ENCODE data around the gene RASL11A.

Gene RASL11A

DNA sequence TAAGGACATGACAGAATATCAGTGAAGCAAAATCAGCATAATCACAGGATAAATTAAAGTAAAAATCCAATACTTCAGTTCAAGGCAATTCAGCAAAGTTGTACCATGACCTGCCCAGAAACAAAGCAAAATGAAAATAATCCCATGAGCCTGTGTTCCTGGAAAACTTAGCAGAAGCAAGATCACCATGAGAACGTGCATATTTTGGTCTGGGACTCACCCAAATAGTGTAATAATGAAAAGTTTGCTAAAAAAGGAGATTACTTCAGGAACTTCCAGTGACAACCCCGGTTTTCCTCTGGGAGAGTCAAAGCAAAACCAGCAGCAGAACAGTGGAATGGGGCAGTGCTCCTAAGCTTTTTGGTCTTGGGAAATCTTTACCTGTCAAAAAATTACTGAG is 34.2 kb upstream of the RASL11A start:
- Histone ChIP-seq H3K9ac (ENCODE audit: low read length) (no peak overlapping the region), H3K27me3 (replicated peaks; ENCODE audit: insufficient read depth, low read length) (no peaks in the 10 kb centered on the region), H3K36me3 (replicated peaks; ENCODE audit: insufficient read depth, low read length) (no peaks in the 10 kb centered on the region), H2AFZ (ENCODE audit: low read length) (no peak overlapping the region), H3K4me2 (ENCODE audit: low read depth, low read length) (no peak overlapping the region), H3K27ac (ENCODE audit: low read length) (no peak overlapping the region), H3K79me2 (ENCODE audit: low read length) (no peaks in the 10 kb centered on the region), H4K20me1 (ENCODE audit: insufficient read depth, low read length) (no peaks in the 10 kb centered on the region), H3K9me2 (replicated peaks; ENCODE audit: insufficient read depth, low read length) (no peaks in the 10 kb centered on the region), H3K4me3 (ENCODE audit: low read length) (no peak overlapping the region), H3K9me3 (replicated peaks; ENCODE audit: insufficient read depth, low read length) (no peaks in the 10 kb centered on the region), H3F3A (ENCODE audit: insufficient read depth, low read length) (no peaks in the 10 kb centered on the region), H3K4me1 (ENCODE audit: low read length) (no peaks in the 10 kb centered on the region)
- TF ChIP-seq EZH2phosphoT487 (IDR thresholded peaks at IDR 0.05; ENCODE audit: low read length) = no peak
- TF ChIP-seq CTCF (IDR thresholded peaks at IDR 0.05; ENCODE audit: low read length) = no peak
- no peak for TF ChIP-seq EZH2 (optimal IDR thresholded peaks at IDR 0.05; ENCODE audit: low read depth, low read length)
- DNase-seq = no peak

- H3K9me3 ChIP-seq (replicated peaks; ENCODE audit: insufficient read depth, low read length) = no peaks in the 10 kb centered on the region
- no peaks in the 10 kb centered on the region for H3F3A ChIP-seq (ENCODE audit: insufficient read depth, low read length)
- H3K4me1 ChIP-seq (ENCODE audit: low read length) = no peaks in the 10 kb centered on the region
- H3K27me3 ChIP-seq (replicated peaks; ENCODE audit: insufficient read depth, low read length) = no peaks in the 10 kb centered on the region
- H3K4me2 ChIP-seq (ENCODE audit: low read depth, low read length) = no peak overlapping the region
- no peak overlapping the region for H3K27ac ChIP-seq (ENCODE audit: low read length)
- no peak for DNase-seq
- no peak overlapping the region for H2AFZ ChIP-seq (ENCODE audit: low read length)
- H3K36me3 ChIP-seq (replicated peaks; ENCODE audit: insufficient read depth, low read length) = no peaks in the 10 kb centered on the region
- no peak overlapping the region for H3K9ac ChIP-seq (ENCODE audit: low read length)
- H4K20me1 ChIP-seq (ENCODE audit: insufficient read depth, low read length) = no peaks in the 10 kb centered on the region
- no peak overlapping the region for H3K4me3 ChIP-seq (ENCODE audit: low read length)
- no peak for TF ChIP-seq CTCF (IDR thresholded peaks at IDR 0.05; ENCODE audit: low read length)
- TF ChIP-seq EZH2phosphoT487 (IDR thresholded peaks at IDR 0.05; ENCODE audit: low read length) = no peak
- TF ChIP-seq EZH2 (optimal IDR thresholded peaks at IDR 0.05; ENCODE audit: low read depth, low read length) = no peak
- H3K79me2 ChIP-seq (ENCODE audit: low read length) = no peaks in the 10 kb centered on the region
- no peaks in the 10 kb centered on the region for H3K9me2 ChIP-seq (replicated peaks; ENCODE audit: insufficient read depth, low read length)
Measured at GRCh38 chr13:27242702-27243101, 27.9 kb upstream of the RASL11A start.

DNA sequence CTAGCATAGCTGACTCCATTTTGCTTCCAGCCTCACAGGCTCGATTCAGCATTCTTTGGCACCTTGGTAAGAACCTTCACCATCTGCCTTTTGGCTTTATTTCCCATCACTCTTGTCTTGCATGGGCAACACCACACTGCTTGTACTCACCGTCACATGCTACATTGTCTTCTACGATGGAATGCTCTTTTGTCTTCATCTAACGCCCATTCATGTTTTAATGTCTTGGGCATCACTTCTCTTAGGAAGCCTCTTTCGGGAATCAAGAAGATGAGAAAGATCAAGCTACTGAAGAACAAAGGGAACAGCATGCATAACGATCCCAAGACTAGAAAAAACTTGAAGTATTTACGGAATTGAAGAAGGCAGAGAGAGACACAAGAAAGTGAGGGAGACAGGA is 25.0 kb upstream of the RASL11A start:
- Histone ChIP-seq H3K36me3 (replicated peaks; ENCODE audit: insufficient read depth, low read length) (no peaks in the 10 kb centered on the region), H3K4me2 (ENCODE audit: low read depth, low read length) (no peak overlapping the region), H3K27ac (ENCODE audit: low read length) (no peak overlapping the region), H2AFZ (ENCODE audit: low read length) (no peak overlapping the region), H3K27me3 (replicated peaks; ENCODE audit: insufficient read depth, low read length) (no peaks in the 10 kb centered on the region), H4K20me1 (ENCODE audit: insufficient read depth, low read length) (no peaks in the 10 kb centered on the region), H3K4me1 (ENCODE audit: low read length) (no peaks in the 10 kb centered on the region), H3K79me2 (ENCODE audit: low read length) (peaks cover 7% of the 10 kb centered on the region), H3K9me2 (replicated peaks; ENCODE audit: insufficient read depth, low read length) (no peaks in the 10 kb centered on the region), H3F3A (ENCODE audit: insufficient read depth, low read length) (no peaks in the 10 kb centered on the region), H3K9me3 (replicated peaks; ENCODE audit: insufficient read depth, low read length) (no peaks in the 10 kb centered on the region), H3K9ac (ENCODE audit: low read length) (no peak overlapping the region), H3K4me3 (ENCODE audit: low read length) (no peak overlapping the region)
- TF ChIP-seq EZH2 (optimal IDR thresholded peaks at IDR 0.05; ENCODE audit: low read depth, low read length) (no peak), CTCF (IDR thresholded peaks at IDR 0.05; ENCODE audit: low read length) (no peak), EZH2phosphoT487 (IDR thresholded peaks at IDR 0.05; ENCODE audit: low read length) (no peak)
- no peak for DNase-seq
